BJ (cell line): Measurements from ENCODE around the gene FITM1. TPM values are rescaled to one million over a fixed set of nuclear protein-coding genes. Genes with fewer than 3 reads are reported as not detected.

Experiments used
- CTCF ChIA-PET: fragments of 350-600 bp; formaldehyde crosslinking; extraction: SDS; loops from one replicate; lab custom pipeline; 2021; ENCODE audit warnings: antibody characterized with exemption, inconsistent platforms; lab: Yijun Ruan, JAX
- POLR2A ChIA-PET: fragments of 300-600 bp; sonication (Branson Sonifier 250); formaldehyde crosslinking; extraction: SDS; loops from one replicate; lab custom pipeline; 2021; ENCODE audit warnings: antibody characterized with exemption; lab: Charles Lee
- DNase-seq: peaks from one replicate; pipeline ENCODE4 v3.0.0-alpha.2; 2011; ENCODE audit warnings: low read depth
- H3K27me3 ChIP-seq: 2 replicates; pipeline ENCODE4 v1.6.0; 2011; ENCODE audit warnings: low read length; ENCODE audit not compliant: control insufficient read depth, insufficient read depth
- H3K36me3 ChIP-seq: 2 replicates; pipeline ENCODE4 v1.5.1; 2011; ENCODE audit warnings: low read length; ENCODE audit not compliant: control insufficient read depth, insufficient read depth
- H3K4me3 ChIP-seq: 2 replicates; pipeline ENCODE4 v1.5.1; 2011; ENCODE audit warnings: low read depth, mild to moderate bottlenecking, control low read depth, low read length
- CTCF ChIP-seq: IDR thresholded peaks from 2 replicates; pipeline ENCODE4 v1.5.1; 2011; ENCODE audit warnings: low read depth, mild to moderate bottlenecking, control low read depth, inconsistent platforms, low read length, moderate library complexity; ENCODE audit not compliant: insufficient read depth
- polyA plus RNA-seq: library from polyadenylated mRNA; depleted of rRNA; stranded (reverse); fragments of >200 nt; gene quantifications from 2 replicates; pipeline ENCODE4 v1.2.3, GENCODE V29; 2011

Gene FITM1
- polyA plus RNA-seq, 1 experiment, result 0.10 TPM

GRCh38 chr14:24176599-24176998 is 46.1 kb downstream of the FITM1 start:
- ChIA-PET POLR2A (interaction anchor here (0.6 kb wide), 1 partner anchor 1205 kb away, joined by 6 read pairs; no protein-coding TSS in a partner anchor), CTCF (interaction anchor here (1.1 to 1.6 kb wide), 2 partner anchors 15 to 131 kb away, joined by 4 to 5 read pairs; partner anchors contain the start of gene IRF9)
- TF ChIP-seq CTCF, result no peak
- Histone ChIP-seq H3K27me3 (no peaks in the 10 kb centered on the region), H3K4me3 (no peak overlapping the region), H3K36me3 (peaks cover 41% of the 10 kb centered on the region)
- DNase-seq, result no peak

GRCh38 chr14:24177041-24177825 is 46.8 kb downstream of the FITM1 start:
- ChIA-PET POLR2A (no interaction called here), CTCF (interaction anchor here (0.9 to 1.1 kb wide), 2 partner anchors 16 to 130 kb away, joined by 3 to 4 read pairs; partner anchors contain the start of gene IRF9)
- no peak for TF ChIP-seq CTCF
- Histone ChIP-seq H3K4me3 (no peak overlapping the region), H3K36me3 (peaks cover 43% of the 10 kb centered on the region), H3K27me3 (no peaks in the 10 kb centered on the region)
- DNase-seq, result no peak

- H3K27me3 ChIP-seq, result no peaks in the 10 kb centered on the region
- H3K4me3 ChIP-seq, result no peak overlapping the region
- H3K36me3 ChIP-seq, result peaks cover 46% of the 10 kb centered on the region
- no peak for TF ChIP-seq CTCF
- DNase-seq, result no peak
- POLR2A ChIA-PET, result no interaction called here
- CTCF ChIA-PET, result interaction anchor here (1.1 kb wide), 1 partner anchor 129 kb away, joined by 4 read pairs; no protein-coding TSS in a partner anchor
Measured at GRCh38 chr14:24177891-24178290, 47.4 kb downstream of the FITM1 start.

GRCh38 chr14:24178399-24179178 is 48.1 kb downstream of the FITM1 start:
- POLR2A ChIA-PET, result interaction anchor here (0.6 kb wide), 1 partner anchor 618 kb away, joined by 4 read pairs; no protein-coding TSS in a partner anchor
- H3K27me3 ChIP-seq, result no peaks in the 10 kb centered on the region
- no peak for DNase-seq
- H3K36me3 ChIP-seq, result peaks cover 44% of the 10 kb centered on the region
- TF ChIP-seq CTCF, result no peak
- no peak overlapping the region for H3K4me3 ChIP-seq
- CTCF ChIA-PET, result interaction anchor here (0.8 to 3.1 kb wide), 6 partner anchors 9 to 131 kb away, joined by 3 to 14 read pairs (median 4); partner anchors contain the start of genes CIDEB, IRF9, PSME2 and TINF2
